NCI-H2171 treated with DMSO at 0.1 percent for 48 hours (cell line): ENCODE results near the gene MALT1.

Experiments used
- DNase-seq: peaks from one replicate; lab custom pipeline; 2025; lab: John Stamatoyannopoulos, UW

MALT1 gene

DNA sequence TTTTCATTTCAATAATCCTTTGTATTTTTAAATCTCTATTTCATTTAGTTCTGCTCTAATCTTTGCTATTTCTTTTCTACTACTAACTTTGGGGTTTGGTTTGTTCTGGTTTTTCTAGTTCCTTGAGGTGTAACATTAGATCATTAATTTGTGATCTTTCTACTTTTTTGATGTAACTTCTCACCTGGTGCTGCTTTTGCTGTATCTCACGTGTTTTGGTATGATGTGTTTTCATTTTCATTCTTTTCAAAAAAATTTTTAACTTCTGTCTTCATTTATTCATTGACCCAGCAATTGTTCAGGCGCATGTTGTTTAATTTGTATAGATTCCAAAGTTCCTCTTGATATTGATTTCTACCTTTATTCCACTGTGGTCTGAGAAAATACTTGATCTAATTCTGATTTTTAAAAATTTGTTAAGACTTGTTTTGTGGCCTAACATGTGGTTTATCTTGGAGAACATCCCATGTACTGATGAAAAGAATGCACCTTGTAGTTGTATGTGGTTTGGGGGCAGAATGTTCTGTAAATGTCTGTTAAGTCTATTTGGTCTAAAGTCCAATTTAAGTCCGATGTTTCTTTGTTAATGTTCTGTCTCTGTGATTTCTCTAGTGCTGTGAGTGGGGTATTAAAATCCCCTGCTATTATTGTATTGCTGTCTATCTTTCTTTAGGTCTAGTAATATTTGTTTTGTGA is 17.3 kb upstream of the MALT1 start:
- no peak for DNase-seq

GRCh38 chr18:58654896-58655614 is 16.2 kb upstream of the MALT1 start:
- no peak for DNase-seq

- no peak for DNase-seq
Observed at GRCh38 chr18:58657081-58657480, 14.2 kb upstream of the MALT1 start.

DNA sequence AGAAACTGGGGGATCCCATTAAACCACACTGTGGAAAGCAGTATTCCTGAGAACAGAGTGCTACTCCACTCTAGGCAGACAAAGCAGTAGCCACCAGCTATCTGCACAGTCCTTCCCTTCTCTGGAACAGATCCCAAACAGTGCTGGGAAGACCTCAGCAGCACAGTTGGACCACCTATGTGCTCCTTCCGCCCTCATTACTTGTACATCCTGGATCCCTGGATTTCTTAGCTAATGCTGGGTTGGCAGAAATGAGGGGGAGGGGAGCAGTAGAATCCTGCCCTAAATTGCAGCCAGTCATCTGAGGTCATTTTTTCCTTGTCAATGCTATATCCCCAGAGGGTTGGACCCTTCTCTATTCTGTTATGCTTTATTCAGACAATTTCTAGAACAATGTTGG is 13.8 kb upstream of the MALT1 start:
- no peak for DNase-seq

DNA sequence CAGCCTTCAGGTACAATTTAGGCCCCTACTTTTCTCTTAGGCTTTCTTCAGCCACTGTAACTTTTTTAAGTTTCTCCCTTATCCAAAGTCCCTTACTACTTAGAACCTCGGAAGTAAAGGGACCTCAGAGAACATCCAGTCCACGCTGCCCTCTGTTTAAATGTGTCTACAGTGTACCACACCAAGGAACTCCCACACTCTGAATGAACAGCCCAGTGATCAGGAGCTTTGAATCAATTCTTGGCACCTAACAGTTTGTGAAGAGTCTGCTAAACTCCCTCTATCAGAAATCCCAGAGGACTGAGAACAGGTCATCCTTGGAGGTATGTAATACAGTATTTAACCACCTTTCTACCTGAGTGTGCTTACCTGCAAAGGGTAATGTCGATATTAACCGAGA is 11.6 kb upstream of the MALT1 start:
- DNase-seq: no peak

GRCh38 chr18:58660915-58661314 is 10.3 kb upstream of the MALT1 start:
- DNase-seq: no peak

- DNase-seq: no peak
Observed at GRCh38 chr18:58661423-58661822, 9.8 kb upstream of the MALT1 start.

GRCh38 chr18:58662118-58662517 is 9.1 kb upstream of the MALT1 start:
- no peak for DNase-seq

GRCh38 chr18:58666176-58666575 is 5.1 kb upstream of the MALT1 start:
- DNase-seq: no peak

DNA sequence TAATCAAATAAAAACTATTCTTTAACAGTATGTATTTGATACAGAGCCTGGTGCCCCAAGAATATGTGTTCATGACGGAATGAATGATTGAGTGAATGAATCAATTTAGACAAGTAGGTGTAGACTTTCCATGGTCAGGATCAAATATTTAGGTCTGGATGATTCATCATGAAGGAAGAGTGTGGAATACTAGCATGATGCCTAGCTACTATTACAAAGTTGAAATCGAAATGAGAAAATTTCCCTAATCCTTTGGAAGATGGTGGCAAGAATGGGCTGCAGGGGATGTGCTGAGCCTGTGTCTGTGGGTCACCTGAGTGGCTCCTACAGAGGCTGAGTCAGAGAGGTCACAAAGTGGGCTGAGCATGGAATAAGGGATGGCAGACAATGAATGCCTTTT is 3.1 kb upstream of the MALT1 start:
- no peak for DNase-seq

- no peak for DNase-seq
Observed at GRCh38 chr18:58668897-58669296, 2.4 kb upstream of the MALT1 start.

DNA sequence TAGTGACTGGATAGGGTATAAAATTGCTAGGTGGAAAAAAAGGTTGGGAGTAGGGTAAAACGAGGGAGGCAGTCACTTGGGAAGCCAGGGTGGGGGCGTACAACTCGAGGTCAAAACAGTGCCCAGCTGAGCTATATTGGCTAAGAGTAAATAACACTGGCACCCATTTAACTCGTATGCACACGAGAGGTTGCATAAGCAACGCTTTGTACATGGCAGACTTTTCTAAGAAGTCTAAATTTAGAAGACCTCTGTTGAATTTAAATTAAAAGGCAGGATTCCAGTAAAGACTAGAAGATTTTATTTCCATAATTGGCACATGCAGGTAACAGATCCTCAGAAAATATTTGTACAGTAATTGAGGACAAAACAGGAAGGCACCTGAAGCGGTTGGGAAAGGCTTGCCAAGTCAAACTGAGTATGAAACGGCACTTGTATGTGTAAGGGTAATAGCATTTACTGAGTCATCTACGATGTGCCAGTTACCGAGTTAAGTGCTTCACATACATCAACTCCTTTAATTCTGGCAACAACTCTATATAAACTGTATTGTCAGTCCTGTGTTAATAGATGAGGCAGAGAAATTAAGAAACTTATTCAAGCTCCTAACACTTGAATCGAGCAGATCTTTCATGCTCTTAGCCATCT is 1.4 kb upstream of the MALT1 start:
- DNase-seq: no peak

DNA sequence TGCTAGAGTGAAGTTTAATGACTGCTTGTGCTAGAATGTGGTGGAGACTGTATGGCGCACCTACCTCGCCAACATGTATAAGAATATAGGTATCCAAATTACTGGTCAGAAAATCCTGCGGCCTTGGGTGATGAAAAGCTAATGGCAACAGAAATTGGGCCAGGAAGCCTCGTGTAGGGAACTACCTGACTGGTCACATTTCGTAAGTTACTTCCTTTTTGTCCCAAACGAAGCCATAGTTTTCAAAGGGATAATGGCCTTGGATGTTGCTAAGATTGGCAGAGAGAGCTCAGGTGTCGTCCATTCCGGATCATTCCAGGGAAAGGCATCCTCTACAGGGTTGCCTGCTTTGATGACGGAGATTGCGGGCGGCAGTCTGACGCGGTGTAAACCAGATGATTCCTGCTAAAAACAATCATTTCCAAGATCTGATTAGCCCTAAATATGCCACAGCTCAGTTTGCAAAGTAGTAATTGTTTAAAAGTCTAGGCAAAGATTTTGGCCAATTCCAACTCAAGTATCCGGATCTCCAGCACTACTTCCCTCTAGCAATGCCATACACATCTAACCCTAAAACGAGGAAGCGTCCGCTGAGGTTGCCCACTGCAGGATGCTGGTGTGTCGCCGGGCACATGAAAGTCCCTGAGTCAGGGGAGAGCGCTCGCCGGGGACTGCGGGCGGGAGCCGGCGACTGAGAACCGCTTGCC is 708 bp upstream of the MALT1 start:
- no peak for DNase-seq

DNA sequence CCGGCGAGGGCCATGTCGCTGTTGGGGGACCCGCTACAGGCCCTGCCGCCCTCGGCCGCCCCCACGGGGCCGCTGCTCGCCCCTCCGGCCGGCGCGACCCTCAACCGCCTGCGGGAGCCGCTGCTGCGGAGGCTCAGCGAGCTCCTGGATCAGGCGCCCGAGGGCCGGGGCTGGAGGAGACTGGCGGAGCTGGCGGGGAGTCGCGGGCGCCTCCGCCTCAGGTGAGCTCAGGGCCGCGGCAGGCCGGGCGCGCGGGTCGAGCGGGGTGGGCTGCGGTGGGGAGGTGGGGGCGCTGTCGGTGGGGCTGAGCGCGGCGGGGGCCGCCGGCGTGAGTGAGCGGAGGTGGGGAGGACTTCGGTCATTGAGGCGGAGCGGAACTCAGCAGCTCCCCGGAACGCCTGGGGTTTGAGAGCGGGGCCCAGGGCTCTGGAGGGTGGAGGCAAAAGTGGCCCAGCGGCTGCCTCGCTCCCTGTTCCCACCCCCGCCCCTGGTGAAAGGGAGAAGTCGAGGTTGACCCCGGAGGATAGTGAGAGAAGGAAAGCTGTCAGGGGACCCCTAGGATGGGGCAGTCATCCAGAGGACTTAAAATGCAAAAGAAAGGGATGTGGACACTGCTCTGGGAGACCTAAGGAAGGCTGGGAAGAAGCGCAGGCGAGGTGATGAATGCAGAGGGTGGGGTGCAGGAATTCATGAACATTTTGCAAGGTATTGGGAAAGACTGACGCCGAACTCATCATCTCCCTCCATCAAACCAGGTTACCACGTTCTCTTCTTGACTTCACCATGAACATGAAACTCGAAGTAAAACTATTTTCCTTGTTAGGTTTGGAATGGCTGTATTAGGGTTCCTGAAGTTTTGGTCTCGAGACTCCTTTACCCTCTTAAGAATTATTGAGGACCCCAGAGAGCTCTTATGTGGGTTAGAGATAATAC is 633 bp downstream of the MALT1 start:
- peak; percentile 66 for DNase-seq

- no peak for DNase-seq
Observed at GRCh38 chr18:58674159-58674558, 2.9 kb downstream of the MALT1 start.

DNA sequence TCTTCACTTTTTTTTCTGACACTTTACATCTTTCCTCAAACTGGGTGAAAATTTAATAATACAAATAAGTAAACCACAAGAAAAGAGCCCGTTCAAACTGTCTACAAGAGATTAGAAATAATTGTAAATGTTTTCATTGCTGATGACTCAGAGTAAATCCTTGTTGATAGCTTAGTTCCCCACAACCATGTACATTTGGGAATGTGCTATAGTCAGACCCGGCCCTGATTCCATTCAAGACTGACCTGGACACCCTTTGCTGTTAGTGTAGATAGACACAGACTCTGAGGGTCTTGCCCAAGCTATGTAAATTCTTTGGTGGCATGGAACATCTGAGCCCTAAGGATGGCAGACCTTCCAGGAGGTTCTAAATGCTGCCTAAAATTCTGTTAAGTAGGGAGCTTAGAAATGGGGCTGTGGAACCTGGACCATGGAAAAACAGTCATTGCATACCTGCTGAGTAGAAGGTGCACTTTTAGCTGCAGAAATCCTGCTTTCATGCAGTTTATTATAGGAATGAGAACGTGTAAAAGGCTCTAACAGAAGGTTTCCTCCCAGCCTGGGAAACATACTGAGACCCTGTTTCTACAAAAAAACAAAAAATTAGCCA is 3.7 kb downstream of the MALT1 start:
- no peak for DNase-seq

- peak; percentile 50 for DNase-seq
Observed at GRCh38 chr18:58676270-58676669, 5.0 kb downstream of the MALT1 start.

DNA sequence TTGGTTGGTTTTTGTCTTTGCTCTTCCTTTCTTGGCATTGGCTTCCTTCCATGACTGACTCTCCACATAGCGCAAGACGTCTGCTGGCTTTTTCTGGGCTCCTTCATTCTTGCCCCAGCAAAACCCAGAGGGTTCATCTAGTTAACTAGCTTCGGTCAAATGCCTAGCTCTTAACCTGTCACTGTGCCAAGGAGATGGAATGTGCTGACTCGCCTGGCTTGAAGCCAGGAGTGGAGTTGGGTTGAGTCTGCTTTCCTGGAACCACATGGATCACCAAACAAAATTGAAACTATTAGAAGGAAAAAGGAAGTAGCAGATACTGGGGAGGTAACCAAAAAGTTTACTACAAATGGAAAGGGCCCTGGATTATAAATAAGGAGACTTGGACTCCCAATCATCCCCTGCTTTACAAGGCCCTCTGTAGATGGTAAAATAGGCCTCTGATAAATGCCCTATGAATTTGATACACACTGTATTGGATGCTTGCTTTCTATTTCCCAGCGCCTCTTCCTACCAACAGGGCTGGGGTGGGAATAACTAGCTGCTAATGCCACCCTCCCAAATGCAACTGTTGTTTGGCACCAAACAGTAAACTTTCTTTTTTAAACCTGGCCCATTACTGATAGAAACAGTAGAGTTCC is 11.3 kb downstream of the MALT1 start:
- DNase-seq: peak; percentile 43

- no peak for DNase-seq
Observed at GRCh38 chr18:58687871-58688308, 16.6 kb downstream of the MALT1 start.

- DNase-seq: no peak
Observed at GRCh38 chr18:58690259-58690658, 19.0 kb downstream of the MALT1 start.

DNA sequence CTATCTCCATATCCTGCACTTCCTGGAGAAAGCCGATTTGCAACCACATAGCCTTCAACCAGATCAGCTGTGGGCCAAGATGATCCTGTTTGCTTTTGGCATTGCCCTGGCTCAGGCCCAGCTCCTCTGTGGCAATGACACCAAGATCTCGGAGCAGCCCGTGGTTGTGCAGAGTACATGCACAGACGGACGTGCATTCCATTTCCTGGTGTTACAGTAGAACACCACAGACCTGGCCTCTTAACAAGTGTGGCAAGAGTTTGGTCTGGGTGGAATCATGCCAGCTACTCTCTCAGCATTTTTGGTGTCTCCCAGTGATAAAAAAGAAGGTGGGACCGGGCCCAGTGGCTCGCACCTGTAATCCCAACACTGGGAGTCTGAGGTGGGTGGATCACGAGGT is 20.0 kb downstream of the MALT1 start:
- DNase-seq: no peak
